ENCODE results near the gene SLC30A7.

SLC30A7 gene

DNA sequence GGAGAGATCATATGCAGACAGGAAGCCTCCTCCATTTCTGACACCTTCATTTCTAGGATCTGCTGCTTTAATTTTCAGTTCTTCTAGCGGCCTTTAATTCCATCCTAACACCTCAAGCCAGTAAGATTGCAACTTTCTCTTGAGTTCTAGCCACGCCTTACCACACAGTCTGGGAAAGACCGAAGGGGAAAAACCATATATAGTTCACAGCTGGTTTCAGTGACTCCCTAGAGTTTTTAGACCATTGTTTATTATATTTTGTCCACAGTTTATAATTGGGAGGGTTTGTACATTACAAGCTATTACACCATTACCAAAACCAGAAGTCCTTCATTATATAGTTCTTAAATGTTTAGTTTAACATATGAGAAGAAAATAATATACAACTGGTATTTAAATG, 92.2 kb downstream of the SLC30A7 start:
- no peak for DNase-seq

GRCh38 chr1:100989306-100990077, 93.6 kb downstream of the SLC30A7 start:
- DNase-seq: no peak

DNA sequence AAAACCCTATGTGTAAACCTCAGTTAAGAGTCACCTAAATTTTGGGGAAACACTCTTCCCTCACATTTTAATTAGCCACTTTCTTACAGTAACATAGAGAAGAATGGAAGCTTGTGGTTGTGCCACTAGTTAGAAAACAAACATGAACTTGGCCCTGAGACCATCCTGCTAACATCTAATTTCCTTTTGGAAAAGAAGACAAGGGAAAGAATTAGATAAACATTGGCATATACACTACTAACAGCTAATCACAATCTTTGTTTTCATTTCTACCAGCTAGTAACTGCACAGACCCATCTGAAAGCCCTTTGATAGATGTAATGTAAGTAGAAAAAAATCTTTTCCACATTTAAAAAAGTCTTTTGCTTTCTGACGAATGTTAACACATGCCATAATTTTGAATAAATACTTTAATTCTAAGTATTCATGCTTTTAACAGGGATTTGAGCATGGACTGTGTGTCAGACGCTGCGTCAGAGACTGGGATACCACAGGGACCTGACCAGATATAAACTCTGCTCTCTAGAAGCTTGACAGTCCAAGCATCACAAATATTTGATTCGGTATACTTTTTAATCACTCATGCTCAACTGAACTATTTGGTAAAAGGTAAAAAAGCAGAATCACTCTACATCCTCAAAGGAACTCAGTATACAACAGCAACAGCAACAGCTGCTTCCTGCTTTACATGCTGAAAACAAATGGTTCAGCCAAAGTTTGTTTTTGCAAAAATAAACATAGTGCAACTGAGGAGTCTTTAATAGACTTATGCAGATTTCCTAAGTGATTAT, 99.5 kb downstream of the SLC30A7 start:
- DNase-seq: no peak

- no peak for DNase-seq
Measured at GRCh38 chr1:100998426-100998825, 102.5 kb downstream of the SLC30A7 start.

DNA sequence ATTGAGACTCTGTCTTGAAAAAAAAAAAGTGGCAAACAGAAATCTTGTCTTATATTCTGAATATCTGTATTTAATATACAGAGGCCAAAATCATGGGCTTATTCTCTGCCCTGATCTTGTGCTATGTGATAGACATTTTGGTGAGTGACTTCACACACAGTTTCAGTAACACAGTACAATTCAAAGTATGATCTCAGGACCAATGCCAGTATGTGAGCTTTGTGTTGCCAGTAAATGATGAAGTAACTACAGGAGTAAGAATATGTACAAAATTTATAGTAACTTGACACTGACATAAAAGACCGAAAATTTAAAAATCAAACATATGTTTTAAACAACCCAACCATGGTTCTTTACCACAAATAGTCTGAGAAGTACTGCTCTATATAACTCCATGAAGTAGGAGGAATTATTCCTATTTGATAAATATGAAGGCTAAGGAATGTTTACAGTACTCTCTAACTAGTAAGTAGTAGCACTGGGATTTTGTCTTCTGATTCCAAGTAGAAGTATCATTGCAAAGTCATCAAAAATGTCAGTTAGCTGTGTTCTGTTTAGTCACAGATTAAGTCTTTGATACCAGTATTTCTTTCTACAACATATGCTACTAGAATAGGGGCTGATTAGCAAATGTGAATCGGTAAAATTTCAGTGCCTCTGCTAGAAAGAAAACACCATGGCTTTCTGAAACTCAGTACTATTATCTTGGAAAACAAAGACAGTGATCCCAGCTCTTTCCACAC, 104.4 kb downstream of the SLC30A7 start:
- DNase-seq: no peak

DNA sequence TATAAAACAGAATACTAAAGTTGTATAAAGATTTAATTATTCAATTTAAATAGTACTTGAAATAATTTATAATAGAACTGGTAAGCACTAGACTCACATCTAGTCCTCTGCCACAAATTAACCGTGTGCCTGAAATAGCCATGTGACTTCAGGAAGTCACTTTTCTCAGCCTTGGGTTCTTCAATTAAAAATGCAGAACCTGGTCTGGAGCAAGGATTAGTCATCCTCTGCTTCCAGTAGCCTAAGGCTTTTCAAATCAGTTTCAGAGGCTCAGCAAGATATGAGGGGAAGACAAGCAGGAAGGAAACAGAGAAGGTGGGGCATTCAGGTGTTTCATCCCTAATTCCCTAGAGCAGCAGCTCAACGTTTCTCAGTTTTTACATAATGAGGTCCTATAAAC, 106.7 kb downstream of the SLC30A7 start:
- no peak for DNase-seq

DNA sequence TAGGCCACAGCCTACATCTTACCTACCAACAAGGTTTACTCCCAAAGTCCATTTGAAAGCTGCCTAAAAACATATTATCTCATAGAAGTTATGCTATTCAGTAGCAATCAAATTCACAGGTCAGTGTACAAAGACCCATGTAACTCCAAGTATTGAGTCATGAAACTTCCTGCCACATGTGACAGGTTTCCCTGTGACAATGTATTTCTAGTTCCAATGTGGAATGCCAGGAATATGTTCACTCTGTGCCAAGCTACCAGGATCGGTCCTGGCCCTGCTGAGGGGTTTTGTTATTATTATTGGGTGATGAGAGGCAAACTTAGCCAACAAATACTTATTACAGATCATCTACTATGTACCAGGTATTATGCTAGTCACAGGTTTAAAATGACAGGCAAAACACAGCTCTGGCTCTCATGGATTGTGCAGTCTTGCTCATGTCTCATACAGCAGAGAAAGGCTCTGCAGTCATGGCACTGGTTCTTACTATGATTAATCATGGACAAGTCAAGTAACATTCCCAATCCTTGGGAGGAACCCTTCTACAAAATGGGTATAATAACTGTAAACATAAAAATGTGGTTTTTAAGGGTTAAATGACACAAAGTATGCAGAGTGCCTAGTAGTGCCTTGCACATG, 107.2 kb downstream of the SLC30A7 start:
- DNase-seq: no peak

DNA sequence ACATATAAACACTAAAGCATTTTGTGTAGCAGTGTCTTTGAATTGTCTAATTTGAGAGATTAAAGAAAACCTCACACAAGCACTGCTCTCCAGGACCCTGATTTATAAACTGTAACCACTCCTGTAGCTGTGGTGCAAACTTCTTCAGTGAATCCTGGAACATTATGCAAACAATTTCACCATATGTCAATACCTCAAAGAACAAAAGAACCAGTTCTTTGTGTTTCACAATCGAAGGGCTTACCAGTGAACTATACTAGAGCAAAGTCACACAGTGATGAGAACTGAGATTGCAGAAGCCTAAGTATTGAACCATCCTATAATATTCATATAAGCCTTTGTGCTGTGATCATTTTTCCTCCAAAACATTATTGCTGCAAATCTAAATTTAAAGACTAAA, 108.2 kb downstream of the SLC30A7 start:
- DNase-seq: no peak

- no peak for DNase-seq
Measured at GRCh38 chr1:101004670-101005069, 108.8 kb downstream of the SLC30A7 start.

DNA sequence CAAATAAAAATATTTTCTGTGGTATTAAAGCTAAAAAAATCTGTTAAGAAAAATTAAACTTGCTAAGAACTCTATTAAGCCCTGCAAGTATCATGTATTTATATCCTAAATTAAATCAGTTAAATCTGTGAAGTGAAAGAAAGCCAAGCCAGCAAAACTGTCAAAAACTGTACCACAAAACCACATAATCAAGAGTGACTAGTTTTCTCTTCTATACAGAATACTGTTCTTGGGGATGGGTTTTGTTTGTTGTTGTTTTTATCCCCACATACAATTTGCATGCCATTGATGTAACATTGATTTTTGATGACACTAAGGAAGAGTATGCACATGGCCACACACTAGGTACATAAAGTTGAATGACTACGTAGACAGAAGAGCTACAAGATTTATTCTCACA, 109.3 kb downstream of the SLC30A7 start:
- DNase-seq: no peak

DNA sequence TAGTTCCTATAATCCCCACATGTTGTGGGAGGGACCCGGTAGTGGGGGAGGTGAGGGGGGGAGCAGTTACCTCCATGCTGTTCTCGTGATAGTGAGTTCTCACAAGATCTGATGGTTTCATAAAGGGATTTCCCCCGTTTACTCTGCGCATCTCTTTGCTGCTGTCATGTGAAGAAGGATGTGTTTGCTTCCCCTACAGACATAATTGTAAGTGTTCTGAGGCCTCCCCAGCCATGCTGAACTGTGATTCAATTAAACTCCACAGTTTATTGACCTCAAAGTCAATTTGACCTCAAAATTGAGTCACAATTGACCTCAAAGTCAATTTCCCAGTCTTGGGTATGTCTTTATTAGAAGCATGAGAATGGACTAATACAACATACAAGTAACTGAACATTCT, 110.0 kb downstream of the SLC30A7 start:
- DNase-seq: no peak

DNA sequence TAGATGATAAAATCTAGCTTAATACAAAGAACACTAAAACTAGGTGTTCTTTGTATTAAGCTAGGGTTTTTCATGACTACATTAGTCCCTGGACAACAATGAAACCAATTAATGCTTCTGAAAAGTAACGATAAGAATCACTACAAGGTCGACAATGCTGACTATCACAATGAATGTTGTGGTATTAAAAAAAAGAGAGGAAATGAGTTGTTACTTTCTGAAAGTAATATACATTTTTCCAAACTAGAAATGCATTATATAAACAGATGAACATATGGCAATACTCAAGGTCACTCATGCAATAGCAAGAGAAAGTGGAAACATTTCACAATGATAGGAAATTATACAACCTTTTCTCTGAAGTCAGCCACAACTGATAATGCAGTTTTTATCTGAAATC, 110.7 kb downstream of the SLC30A7 start:
- DNase-seq: no peak

DNA sequence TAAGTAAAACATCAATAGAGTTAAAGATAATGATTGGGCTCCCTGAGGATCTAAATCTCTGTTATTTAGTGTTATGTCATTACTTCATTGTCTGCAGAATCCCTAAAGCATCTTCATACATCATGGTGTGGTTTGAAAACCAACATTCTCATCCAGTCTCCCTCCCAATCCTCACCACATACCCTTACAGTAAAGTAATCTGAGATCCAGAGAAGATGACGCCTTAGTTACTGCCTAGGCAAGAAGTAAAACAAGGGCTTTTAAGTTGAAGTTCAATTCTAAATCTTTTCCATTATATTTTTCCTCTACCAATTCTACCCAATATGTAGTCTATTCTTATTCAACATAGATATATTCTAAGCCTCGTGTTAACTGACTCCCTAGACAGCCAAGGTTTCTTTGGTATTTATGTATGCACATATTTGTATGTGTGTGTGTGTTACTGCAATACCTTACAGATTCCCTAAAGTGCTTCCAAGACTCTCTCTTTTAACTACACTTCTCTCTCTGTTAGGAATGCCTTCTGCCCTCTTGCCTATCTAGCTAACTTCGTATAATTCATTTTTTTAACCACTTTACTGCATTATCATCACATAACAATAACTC, 112.4 kb downstream of the SLC30A7 start:
- DNase-seq: no peak

DNA sequence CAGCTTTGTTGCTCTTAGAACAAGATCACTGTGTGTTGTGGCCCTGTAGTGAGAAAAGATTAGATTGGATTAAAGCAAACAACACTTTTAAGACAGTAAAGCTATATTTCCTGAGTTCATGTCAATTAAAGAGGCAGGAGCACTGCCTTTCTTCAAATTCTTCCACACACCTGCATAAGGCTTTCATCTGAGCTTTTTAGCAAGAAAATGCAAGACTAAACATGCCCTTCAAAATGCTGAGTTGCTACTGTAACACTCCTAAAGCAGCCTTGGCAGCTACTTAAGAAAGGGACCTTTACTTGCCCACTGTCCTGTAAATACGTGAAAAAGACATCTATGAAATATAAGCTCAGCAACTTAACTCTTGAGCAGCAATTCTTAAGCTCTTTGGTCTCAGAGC, 117.9 kb downstream of the SLC30A7 start:
- no peak for DNase-seq

GRCh38 chr1:101017448-101017847, 121.6 kb downstream of the SLC30A7 start:
- no peak for DNase-seq

GRCh38 chr1:101022294-101022693, 126.4 kb downstream of the SLC30A7 start:
- peak; percentile 81 for DNase-seq

DNA sequence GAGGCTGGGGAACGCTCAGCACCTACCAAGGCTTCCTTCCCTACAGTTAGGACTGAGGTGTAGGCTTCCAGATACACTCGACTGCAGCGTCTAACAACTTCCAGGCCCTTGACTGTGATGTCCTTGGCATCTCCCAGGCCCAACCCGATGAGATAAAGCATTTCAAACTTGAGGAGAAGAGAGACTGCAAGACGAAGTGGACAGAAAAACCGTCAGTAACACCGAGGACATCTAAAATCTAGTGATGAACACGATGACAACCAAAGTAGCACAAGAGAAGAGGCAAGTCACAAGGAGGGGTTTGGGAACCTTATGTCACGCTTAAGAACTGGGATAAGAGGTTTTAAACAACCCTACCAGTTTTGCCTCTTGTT, 129.4 kb downstream of the SLC30A7 start:
- no peak for DNase-seq

GRCh38 chr1:101025657-101026429, 130.0 kb downstream of the SLC30A7 start, which contains the start of gene DPH5:
Gene DPH5, minus strand, starts transcription at chr1:101025784. Its CDS starts 341 bp downstream, at chr1:101025443.
- DNase-seq: peak; percentile 91

DNA sequence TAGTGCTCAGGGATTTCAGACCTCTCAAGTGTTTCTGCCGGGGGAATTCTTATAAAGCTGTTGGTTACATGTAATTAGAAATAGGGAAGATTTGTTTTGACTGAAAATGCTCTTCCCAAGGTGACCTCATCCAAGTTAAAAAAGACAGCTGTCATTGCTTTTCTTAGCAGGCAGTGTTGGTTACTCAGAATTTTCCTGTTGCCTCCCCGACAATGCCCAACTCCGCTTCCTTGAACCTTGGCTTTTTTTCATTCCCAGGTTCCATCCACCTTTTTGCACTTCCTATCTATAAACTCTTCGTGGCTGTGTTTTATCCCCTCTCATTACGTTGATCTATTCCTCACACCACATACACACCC, 130.5 kb downstream of the SLC30A7 start:
- no peak for DNase-seq

- no peak for DNase-seq
Measured at GRCh38 chr1:101027194-101027772, 131.4 kb downstream of the SLC30A7 start.

DNA sequence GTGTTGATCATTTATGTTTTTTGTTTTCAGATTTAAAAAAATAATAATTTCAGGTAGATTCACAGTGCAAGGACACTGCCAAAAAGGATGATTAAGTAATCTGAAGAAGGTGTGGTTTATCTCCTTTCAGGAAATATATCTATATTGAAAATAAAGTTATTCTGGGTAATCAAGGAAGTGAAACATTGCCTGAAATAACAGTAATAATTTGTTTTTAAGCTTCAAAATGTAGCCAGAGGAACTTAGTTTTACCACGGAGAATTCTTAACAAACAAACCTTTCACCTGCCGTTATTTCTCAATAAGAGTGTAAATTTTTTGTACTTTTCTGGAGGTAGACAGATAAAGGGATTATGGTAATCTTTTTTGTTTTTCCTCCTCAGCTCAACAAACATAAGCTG, 132.6 kb downstream of the SLC30A7 start:
- no peak for DNase-seq

- DNase-seq: no peak
Measured at GRCh38 chr1:101029184-101029583, 133.3 kb downstream of the SLC30A7 start.
